HepG2 (cell line): ENCODE data around the gene PSMD1. TPM values are rescaled to one million over a fixed set of nuclear protein-coding genes. Genes with fewer than 3 reads are reported as not detected.
A peak's percentile ranks its signal among the peaks of the same experiment; 100 is the strongest.

ENCODE experiments used
- ARID2 ChIP-seq: sonication (generic); formaldehyde crosslinking; IDR thresholded peaks from 2 replicates; pipeline ENCODE4 v1.8.1; 2022; ENCODE audit warnings: mild to moderate bottlenecking, missing genetic modification reagents, borderline replicate concordance
- ERF ChIP-seq: IDR thresholded peaks from 2 replicates; pipeline ENCODE4 v1.6.1; 2018; ENCODE audit warnings: missing biosample characterization, missing genetic modification reagents
- ESRRA ChIP-seq: sonication (generic); formaldehyde crosslinking; IDR thresholded peaks from 2 replicates; pipeline ENCODE4 v1.5.1; 2020; ENCODE audit warnings: mild to moderate bottlenecking, low read depth, missing genetic modification reagents
- GLI4 ChIP-seq: sonication (generic); formaldehyde crosslinking; IDR thresholded peaks from 2 replicates; pipeline ENCODE4 v1.5.1; 2020; ENCODE audit warnings: missing genetic modification reagents, mild to moderate bottlenecking, moderate library complexity, borderline replicate concordance
- GTF3A ChIP-seq: sonication (generic); formaldehyde crosslinking; conservative IDR thresholded peaks from 2 replicates; pipeline ENCODE4 v1.4.0; 2020; ENCODE audit warnings: mild to moderate bottlenecking, missing genetic modification reagents
- HIC2 ChIP-seq: sonication (generic); formaldehyde crosslinking; IDR thresholded peaks from 2 replicates; pipeline ENCODE4 v1.9.0; 2022; ENCODE audit warnings: low read depth, missing genetic modification reagents
- HNF1A ChIP-seq, 2 experiments: sonication (generic) in 1 of 2; formaldehyde crosslinking in 1 of 2; IDR thresholded peaks; 2 replicates each; pipeline versions ENCODE4 v1.4.0 to v1.6.1; 2016 to 2020; ENCODE audit warnings: borderline replicate concordance in 1 of 2, low read depth in 1 of 2, mild to moderate bottlenecking in 1 of 2, missing genetic modification reagents in 1 of 2
- IKZF1 ChIP-seq: fragments of 450-650 bp; IDR thresholded peaks from 2 replicates; pipeline ENCODE4 v1.7.1; 2016
- KLF16 ChIP-seq, 2 experiments: sonication (generic) in 1 of 2; formaldehyde crosslinking in 1 of 2; IDR thresholded peaks; 2 replicates each; pipeline versions ENCODE4 v1.6.1 to v1.8.0; 2016 to 2023; ENCODE audit warnings: missing genetic modification reagents in 2 of 2, missing compliant biosample characterization in 1 of 2
- NKX3-1 ChIP-seq: sonication (generic); formaldehyde crosslinking; IDR thresholded peaks from 2 replicates; pipeline ENCODE4 v1.5.0; 2020; ENCODE audit warnings: missing genetic modification reagents
- NPAS2 ChIP-seq: sonication (generic); formaldehyde crosslinking; IDR thresholded peaks from 2 replicates; pipeline ENCODE4 v1.8.0; 2022; ENCODE audit warnings: mild to moderate bottlenecking, missing genetic modification reagents, borderline replicate concordance
- RFX3 ChIP-seq: IDR thresholded peaks from 2 replicates; pipeline ENCODE4 v1.6.1; 2016; ENCODE audit warnings: missing biosample characterization, missing genetic modification reagents
- RNF2 ChIP-seq: fragments of 450-650 bp; conservative IDR thresholded peaks from 2 replicates; pipeline ENCODE4 v1.6.1; 2016; ENCODE audit warnings: low read depth
- TFE3 ChIP-seq: IDR thresholded peaks from 2 replicates; pipeline ENCODE4 v1.6.1; 2016
- THRA ChIP-seq: sonication (generic); formaldehyde crosslinking; IDR thresholded peaks from 2 replicates; pipeline ENCODE4 v1.4.0; 2020; ENCODE audit warnings: missing genetic modification reagents, borderline replicate concordance
- ZFP90 ChIP-seq: sonication (generic); formaldehyde crosslinking; IDR thresholded peaks from 2 replicates; pipeline ENCODE4 v1.8.0; 2022; ENCODE audit warnings: missing genetic modification reagents, mild to moderate bottlenecking, inconsistent platforms, borderline replicate concordance
- ZNF556 ChIP-seq: sonication (generic); formaldehyde crosslinking; IDR thresholded peaks from 2 replicates; pipeline ENCODE4 v1.4.0; 2020; ENCODE audit warnings: mild to moderate bottlenecking, missing genetic modification reagents, borderline replicate concordance
- ZUFSP ChIP-seq: sonication (generic); formaldehyde crosslinking; IDR thresholded peaks from 2 replicates; pipeline ENCODE4 v1.9.0; 2021; ENCODE audit warnings: missing genetic modification reagents, mild to moderate bottlenecking, borderline replicate concordance
- polyA plus RNA-seq, 8 experiments: library from polyadenylated mRNA; depleted of rRNA in 3 of 8; stranded (reverse) in 7 of 8; unstranded in 1 of 8; fragments of >200 nt; fragmentation: Illumina TruSeq in 4 of 8; extraction: Trizol in 4 of 8; gene quantifications; 2 replicates each; pipeline versions ENCODE4 v1.2.1 to v1.2.3, GENCODE V29; 2011 to 2016; ENCODE audit warnings: low read depth in 4 of 8, missing spikeins in 1 of 8, mixed read lengths in 1 of 8; ENCODE audit not compliant: insufficient read depth in 1 of 8
- total RNA-seq, 5 experiments: library from RNA; depleted of rRNA; stranded (reverse); fragments of >200 nt; fragmentation: Illumina TruSeq; extraction: Trizol; gene quantifications; 2 replicates each; pipeline ENCODE4 v1.2.3, GENCODE V29; 2016; ENCODE audit warnings: low read depth in 1 of 5

Gene PSMD1
- total and polyA plus RNA-seq, 2 of the 13 experiments (the other 11 are each of a cell fraction or from before 2014, with no cell fraction given), result 136 to 191 TPM

- TF ChIP-seq HIC2 (0 out of 2 replicates have a peak, but pooled peaks have one; percentile 28), GLI4 (no peak), ZFP90 (CRISPR knock-in tag) (no peak), ERF (CRISPR knock-in tag) (peak; percentile 22; the same call in 1 of the 2 replicates), KLF16 (CRISPR knock-in tag; IDR thresholded peaks at IDR 0.05) (peak in 1 of 2 experiments; percentile 17; a peak in 1 of 4 replicates), THRA (CRISPR knock-in tag) (peak; percentile 79; the same call in 1 of the 2 replicates), HNF1A (IDR thresholded peaks at IDR 0.05; ENCODE audit: low read depth) (no peak), HNF1A (CRISPR knock-in tag; IDR thresholded peaks at IDR 0.05; ENCODE audit: borderline replicate concordance) (peak; percentile 71; the same call in 1 of the 2 replicates), GTF3A (CRISPR knock-in tag) (no peak), IKZF1 (no peak), TFE3 (CRISPR knock-in tag) (peak; percentile 62; the same call in 1 of the 2 replicates), RNF2 (no peak), NPAS2 (no peak), RFX3 (CRISPR knock-in tag) (no peak), ZUFSP (CRISPR knock-in tag) (no peak), NKX3-1 (no peak), ESRRA (CRISPR knock-in tag) (0 out of 2 replicates have a peak, but pooled peaks have one; percentile 55), ZNF556 (peak; percentile 71; the same call in 1 of the 2 replicates), ARID2 (CRISPR knock-in tag) (no peak)
Measured at GRCh38 chr2:231039821-231040364, 16.8 kb upstream of the PSMD1 start (continued).
